SU-DHL-6 (cell line): ENCODE results near the gene MTA3.

Experiments used
- H2AFZ ChIP-seq: fragments of 200-600 bp; sonication (generic); 2 replicates; pipeline ENCODE4 v1.6.1; 2014; ENCODE audit warnings: low read depth, mild to moderate bottlenecking, moderate library complexity, mixed read lengths, antibody characterized with exemption, low read length; ENCODE audit not compliant: severe bottlenecking
- H3F3A ChIP-seq: fragments of 200-600 bp; shearing (Covaris generic); 2 replicates; pipeline ENCODE4 v1.6.0; 2016; ENCODE audit warnings: antibody characterized with exemption, mild to moderate bottlenecking; ENCODE audit not compliant: insufficient read depth
- H3K27ac ChIP-seq: fragments of 200-600 bp; sonication (generic); 2 replicates; pipeline ENCODE4 v1.5.1; 2016; ENCODE audit warnings: low read depth, mild to moderate bottlenecking, low read length, moderate library complexity, mixed read lengths
- H3K27me3 ChIP-seq: fragments of 200-600 bp; sonication (generic), shearing (Covaris generic); 2 replicates; pipeline ENCODE4 v1.6.0; 2014; ENCODE audit warnings: mild to moderate bottlenecking, low read length
- H3K36me3 ChIP-seq: fragments of 200-600 bp; sonication (generic); 2 replicates; pipeline ENCODE4 v1.6.1; 2014; ENCODE audit warnings: mild to moderate bottlenecking, low read length, mixed read lengths
- H3K4me2 ChIP-seq: fragments of 300-600, 200-600 bp; shearing (Covaris generic), sonication (generic); 2 replicates; pipeline ENCODE4 v1.6.0; 2014; ENCODE audit warnings: low read length, low read depth, mild to moderate bottlenecking; ENCODE audit not compliant: poor library complexity, severe bottlenecking
- H3K4me3 ChIP-seq: fragments of 200-600 bp; sonication (generic); 2 replicates; pipeline ENCODE4 v1.5.1; 2014; ENCODE audit warnings: antibody characterized with exemption, low read length, mild to moderate bottlenecking, mixed read lengths; ENCODE audit not compliant: insufficient read depth, poor library complexity, severe bottlenecking
- H3K79me2 ChIP-seq: fragments of 200-600 bp; sonication (generic); 2 replicates; pipeline ENCODE4 v1.6.1; 2014; ENCODE audit warnings: mild to moderate bottlenecking, low read length, moderate library complexity; ENCODE audit not compliant: insufficient read depth
- H3K9ac ChIP-seq: fragments of 200-600 bp; sonication (generic); 2 replicates; pipeline ENCODE4 v1.7.0; 2014; ENCODE audit warnings: mild to moderate bottlenecking, low read length
- H3K9me2 ChIP-seq: fragments of 200-600 bp; sonication (generic); replicated peaks from 2 replicates; pipeline ENCODE4 v1.6.1; 2014; ENCODE audit warnings: low read length; ENCODE audit not compliant: insufficient read depth
- H3K9me3 ChIP-seq: fragments of 200-600 bp; sonication (generic); 2 replicates; pipeline ENCODE4 v1.6.1; 2014; ENCODE audit warnings: low read length, mixed read lengths; ENCODE audit not compliant: insufficient read depth
- H4K20me1 ChIP-seq: fragments of 200-600 bp; sonication (generic); 2 replicates; pipeline ENCODE4 v1.6.1; 2014; ENCODE audit warnings: low read depth, mild to moderate bottlenecking, antibody characterized with exemption, low read length, moderate library complexity, mixed read lengths
- CTCF ChIP-seq: fragments of 200-600 bp; sonication (generic); IDR thresholded peaks from one replicate; pipeline ENCODE4 v1.5.1; 2017; ENCODE audit warnings: antibody characterized with exemption, mild to moderate bottlenecking, low read length, moderate library complexity; ENCODE audit not compliant: insufficient read depth, poor library complexity, severe bottlenecking
- EZH2phosphoT487 ChIP-seq: fragments of 200-600 bp; sonication (generic), shearing (Covaris generic); conservative IDR thresholded peaks from 2 replicates; pipeline ENCODE4 v1.6.1; 2018; ENCODE audit warnings: mild to moderate bottlenecking, antibody characterized with exemption, low read length, moderate library complexity, mixed read lengths

Gene MTA3

GRCh38 chr2:42767899-42768705 is 199.7 kb downstream of the MTA3 start:
- Histone ChIP-seq H3K27ac (no peak overlapping the region), H2AFZ (no peak overlapping the region), H3K9ac (no peak overlapping the region), H3K36me3 (no peaks in the 10 kb centered on the region), H3K9me2 (no peaks in the 10 kb centered on the region), H4K20me1 (no peaks in the 10 kb centered on the region), H3K27me3 (no peaks in the 10 kb centered on the region), H3K4me3 (no peak overlapping the region), H3F3A (no peaks in the 10 kb centered on the region; the same call in 1 of the 2 replicates), H3K9me3 (no peaks in the 10 kb centered on the region), H3K4me2 (no peak overlapping the region), H3K79me2 (no peaks in the 10 kb centered on the region)
- TF ChIP-seq CTCF (no peak), EZH2phosphoT487 (no peak)

DNA sequence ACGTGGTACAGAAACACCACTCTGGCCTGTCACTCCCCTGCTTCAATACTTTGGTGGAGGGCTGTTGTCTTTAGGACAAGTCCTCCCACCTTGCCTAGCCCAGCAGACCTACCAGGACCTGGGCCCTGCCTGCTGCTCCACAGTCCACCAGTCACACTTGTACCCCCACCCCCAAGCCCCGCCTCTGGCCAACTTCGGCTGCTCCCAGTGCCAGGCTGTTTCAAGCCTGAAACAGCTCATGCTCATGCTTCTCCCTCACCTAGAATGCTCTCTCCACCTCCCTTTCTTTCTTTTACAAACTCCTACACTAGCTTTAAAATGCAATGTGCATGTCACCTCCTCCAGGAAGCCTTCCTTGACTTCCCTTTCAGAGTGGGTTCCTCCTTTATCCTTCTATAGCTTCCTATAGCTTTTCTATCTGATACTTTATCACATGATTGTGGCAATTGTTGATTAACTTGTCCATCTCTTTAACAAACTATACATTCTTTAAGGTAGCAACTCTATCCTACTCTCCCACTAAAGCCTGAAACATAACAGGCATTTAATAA is 200.3 kb downstream of the MTA3 start:
- Histone ChIP-seq H3K4me3 (no peak overlapping the region), H3K9me3 (no peaks in the 10 kb centered on the region), H3K27ac (no peak overlapping the region), H3K9me2 (no peaks in the 10 kb centered on the region), H3K27me3 (no peaks in the 10 kb centered on the region), H3F3A (no peaks in the 10 kb centered on the region; the same call in 1 of the 2 replicates), H2AFZ (no peak overlapping the region), H3K36me3 (no peaks in the 10 kb centered on the region), H3K4me2 (no peak overlapping the region), H3K9ac (no peak overlapping the region), H4K20me1 (no peaks in the 10 kb centered on the region), H3K79me2 (no peaks in the 10 kb centered on the region)
- TF ChIP-seq CTCF: no peak

- Histone ChIP-seq H3K79me2 (no peaks in the 10 kb centered on the region), H3K9ac (no peak overlapping the region), H3K9me3 (no peaks in the 10 kb centered on the region), H3K9me2 (no peaks in the 10 kb centered on the region), H3K27me3 (no peaks in the 10 kb centered on the region), H3K4me3 (no peak overlapping the region), H3K4me2 (no peak overlapping the region), H3K36me3 (no peaks in the 10 kb centered on the region), H3F3A (no peaks in the 10 kb centered on the region; the same call in 1 of the 2 replicates), H3K27ac (no peak overlapping the region), H4K20me1 (no peaks in the 10 kb centered on the region), H2AFZ (no peak overlapping the region)
- TF ChIP-seq EZH2phosphoT487 (no peak), CTCF (no peak)
These were observed 201.3 kb downstream of the MTA3 start for GRCh38 chr2:42769583-42770287.
